Mesenchymal stem cell (in vitro differentiated cells and primary cell): ENCODE results near the gene MRPL11.
A peak's percentile ranks its signal among the peaks of the same experiment; 100 is the strongest.

Experiments
- DNase-seq: peaks from one replicate; pipeline ENCODE4 v3.0.0-alpha.2; 2013
- H2AFZ ChIP-seq: one replicate; pipeline ENCODE4 v1.6.1; 2013; ENCODE audit warnings: low read depth, mild to moderate bottlenecking, control low read depth, inconsistent platforms, low read length, moderate library complexity
- H2AK5ac ChIP-seq: 2 replicates; pipeline ENCODE4 v1.6.1; 2013; ENCODE audit warnings: low read length, moderate library complexity, mild to moderate bottlenecking, inconsistent platforms; ENCODE audit not compliant: severe bottlenecking
- H2BK120ac ChIP-seq: one replicate; pipeline ENCODE4 v1.6.1; 2013; ENCODE audit warnings: low read depth, mild to moderate bottlenecking, inconsistent platforms, low read length, moderate library complexity
- H2BK12ac ChIP-seq, 2 experiments: one replicate each; pipeline ENCODE4 v1.6.1; 2013; ENCODE audit warnings: inconsistent platforms in 2 of 2, low read length in 2 of 2, mild to moderate bottlenecking in 2 of 2, moderate library complexity in 2 of 2, control low read depth in 1 of 2
- H2BK15ac ChIP-seq: one replicate; pipeline ENCODE4 v1.6.1; 2013; ENCODE audit warnings: mild to moderate bottlenecking, low read depth, inconsistent platforms; ENCODE audit not compliant: poor library complexity, severe bottlenecking
- H2BK5ac ChIP-seq: 2 replicates; pipeline ENCODE4 v1.6.1; 2013; ENCODE audit warnings: low read depth, mild to moderate bottlenecking, low read length, control low read depth, inconsistent platforms; ENCODE audit not compliant: poor library complexity, severe bottlenecking
- H3K14ac ChIP-seq, 2 experiments: one replicate each; pipeline ENCODE4 v1.6.1; 2013; ENCODE audit warnings: inconsistent platforms in 2 of 2, low read length in 2 of 2, control low read depth in 1 of 2, mild to moderate bottlenecking in 1 of 2, moderate library complexity in 1 of 2
- H3K18ac ChIP-seq, 2 experiments: one replicate each; pipeline ENCODE4 v1.6.1; 2013; ENCODE audit warnings: inconsistent platforms in 2 of 2, low read length in 2 of 2, control low read depth in 1 of 2, low read depth in 1 of 2, mild to moderate bottlenecking in 1 of 2
- H3K23ac ChIP-seq, 2 experiments: one replicate each; pipeline ENCODE4 v1.6.1; 2013; ENCODE audit warnings: inconsistent platforms in 2 of 2, low read length in 2 of 2, mild to moderate bottlenecking in 2 of 2, moderate library complexity in 2 of 2, control low read depth in 1 of 2
- H3K27ac ChIP-seq: 2 replicates; pipeline ENCODE4 v1.5.1; 2013; ENCODE audit warnings: mild to moderate bottlenecking, moderate library complexity, low read length, control low read depth, inconsistent platforms; ENCODE audit not compliant: poor library complexity, severe bottlenecking
- H3K27me3 ChIP-seq, 2 experiments: 2 replicates each; pipeline versions ENCODE4 v1.6.1 to v1.7.0; 2013; ENCODE audit warnings: low read length in 2 of 2, mild to moderate bottlenecking in 2 of 2, moderate library complexity in 2 of 2, control low read depth in 1 of 2, inconsistent platforms in 1 of 2; ENCODE audit not compliant: control insufficient read depth in 1 of 2, insufficient read depth in 1 of 2
- H3K36me3 ChIP-seq, 2 experiments: 2 replicates each; pipeline versions ENCODE4 v1.6.1 to v1.7.0; 2013; ENCODE audit warnings: low read length in 2 of 2, control low read depth in 1 of 2, inconsistent platforms in 1 of 2, low read depth in 1 of 2, mild to moderate bottlenecking in 1 of 2; ENCODE audit not compliant: insufficient read depth in 2 of 2, control insufficient read depth in 1 of 2
- H3K4ac ChIP-seq, 2 experiments: one replicate each; pipeline ENCODE4 v1.6.1; 2013; ENCODE audit warnings: inconsistent platforms in 2 of 2, low read length in 2 of 2, mild to moderate bottlenecking in 2 of 2, moderate library complexity in 2 of 2, control low read depth in 1 of 2, low read depth in 1 of 2
- H3K4me1 ChIP-seq: 2 replicates; pipeline ENCODE4 v1.6.1; 2013; ENCODE audit warnings: low read depth, low read length, control low read depth; ENCODE audit not compliant: control insufficient read depth, insufficient read depth
- H3K4me2 ChIP-seq: 2 replicates; pipeline ENCODE4 v1.6.1; 2013; ENCODE audit warnings: low read length, mild to moderate bottlenecking, inconsistent platforms; ENCODE audit not compliant: poor library complexity, severe bottlenecking
- H3K4me3 ChIP-seq, 2 experiments: 2 replicates each; pipeline versions ENCODE4 v1.5.1 to v1.7.0; 2013; ENCODE audit warnings: low read length in 2 of 2, mild to moderate bottlenecking in 2 of 2, control low read depth in 1 of 2, low read depth in 1 of 2; ENCODE audit not compliant: insufficient read depth in 1 of 2
- H3K79me1 ChIP-seq: replicated peaks from 2 replicates; pipeline ENCODE4 v1.6.1; 2013; ENCODE audit warnings: mild to moderate bottlenecking, control low read depth, low read length, inconsistent platforms; ENCODE audit not compliant: poor library complexity, severe bottlenecking
- H3K9ac ChIP-seq: 2 replicates; pipeline ENCODE4 v1.7.0; 2013; ENCODE audit warnings: mild to moderate bottlenecking, low read length, moderate library complexity
- H3K9me3 ChIP-seq: 2 replicates; pipeline ENCODE4 v1.7.0; 2013; ENCODE audit warnings: mild to moderate bottlenecking, low read length; ENCODE audit not compliant: control insufficient read depth
- H4K8ac ChIP-seq: one replicate; pipeline ENCODE4 v1.6.1; 2013; ENCODE audit warnings: inconsistent platforms, mild to moderate bottlenecking, low read length, moderate library complexity
- H4K91ac ChIP-seq: one replicate; pipeline ENCODE4 v1.6.1; 2013; ENCODE audit warnings: mild to moderate bottlenecking, low read length, inconsistent platforms
- WGBS: methylation state at CpG from one replicate; pipeline ENCODE4 v1.1.7; 2013; ENCODE audit warnings: mixed read lengths; 5-methylcytosine and 5-hydroxymethylcytosine counted together

Gene MRPL11

DNA sequence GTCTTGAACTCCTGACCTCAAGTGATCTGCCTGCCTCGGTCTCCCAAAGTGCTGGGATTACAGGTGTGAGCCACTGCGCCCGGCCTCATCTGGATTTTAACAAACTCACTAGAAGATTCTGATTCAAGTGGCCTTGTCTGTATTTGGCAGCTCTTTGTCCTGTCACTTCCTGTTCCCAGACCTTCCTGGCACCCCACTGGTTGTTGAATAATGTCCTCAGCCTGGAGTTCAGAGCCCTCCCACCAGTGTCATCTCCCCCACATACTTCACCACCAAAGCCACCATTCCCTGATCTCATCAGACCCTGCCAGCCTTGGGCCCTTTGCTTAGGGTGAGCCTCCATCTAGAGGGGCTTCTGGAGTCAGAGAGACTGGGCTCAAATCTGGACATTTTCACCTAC is 31.4 kb upstream of the MRPL11 start:
- H3K27ac ChIP-seq: no peak overlapping the region
- no peak overlapping the region for H3K18ac ChIP-seq
- H2BK5ac ChIP-seq: no peak overlapping the region
- H3K9ac ChIP-seq: no peak overlapping the region
- no peak overlapping the region for H2AFZ ChIP-seq
- no peak overlapping the region for H3K4me2 ChIP-seq
- H3K23ac ChIP-seq: no peak overlapping the region
- no peaks in the 10 kb centered on the region for H3K9me3 ChIP-seq
- peaks cover 14% of the 10 kb centered on the region for H3K4me1 ChIP-seq
- H4K91ac ChIP-seq: no peak overlapping the region
- H2BK12ac ChIP-seq: no peak overlapping the region
- no peak overlapping the region for H3K4ac ChIP-seq
- H2BK120ac ChIP-seq: no peak overlapping the region
- H3K4me3 ChIP-seq: no peak overlapping the region
- H3K27me3 ChIP-seq: no peaks in the 10 kb centered on the region
- WGBS: 93% methylated on average over 3 of the region's 3 CpGs
- no peak overlapping the region for H4K8ac ChIP-seq
- no peak overlapping the region for H2BK15ac ChIP-seq
- peaks cover 23 to 43% of the 10 kb centered on the region in 2 experiments for H3K36me3 ChIP-seq
- no peak overlapping the region for H3K14ac ChIP-seq
- no peak overlapping the region for H2AK5ac ChIP-seq
- no peak for DNase-seq
- H3K79me1 ChIP-seq: peaks cover 6% of the 10 kb centered on the region

DNA sequence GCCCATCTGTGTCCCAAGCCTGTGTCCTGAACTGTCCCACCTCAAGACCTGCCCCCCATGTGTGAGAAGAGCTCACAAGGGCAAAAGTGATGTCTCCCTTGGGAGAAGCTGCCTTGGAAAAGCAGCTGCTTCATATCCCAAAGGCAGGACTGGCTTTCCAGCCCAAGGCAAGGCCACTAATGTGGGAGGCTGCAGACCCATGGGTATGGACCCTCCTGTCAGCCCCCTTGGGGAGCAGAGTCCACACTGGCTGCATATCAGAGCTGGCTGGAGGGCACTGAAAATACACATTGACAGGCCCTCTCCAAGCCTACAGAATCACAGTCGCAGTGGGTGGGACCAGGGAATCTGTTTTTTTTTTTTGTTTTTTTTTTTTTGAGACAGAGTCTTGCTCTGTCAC is 30.8 kb upstream of the MRPL11 start:
- H3K79me1 ChIP-seq: peaks cover 6% of the 10 kb centered on the region
- no peak overlapping the region for H3K27ac ChIP-seq
- no peak for DNase-seq
- peaks cover 23 to 40% of the 10 kb centered on the region in 2 experiments for H3K36me3 ChIP-seq
- no peak overlapping the region for H2BK120ac ChIP-seq
- no peak overlapping the region for H3K4me2 ChIP-seq
- no peak overlapping the region for H3K9ac ChIP-seq
- H3K18ac ChIP-seq: no peak overlapping the region
- H2BK15ac ChIP-seq: no peak overlapping the region
- H3K4me1 ChIP-seq: peaks cover 14% of the 10 kb centered on the region
- no peaks in the 10 kb centered on the region for H3K27me3 ChIP-seq
- 100% methylated on average over 1 of the region's 1 CpG for WGBS
- no peak overlapping the region for H4K91ac ChIP-seq
- no peak overlapping the region for H2BK5ac ChIP-seq
- H3K4ac ChIP-seq: no peak overlapping the region
- H2AK5ac ChIP-seq: no peak overlapping the region
- no peak overlapping the region for H3K14ac ChIP-seq
- H3K23ac ChIP-seq: no peak overlapping the region
- no peak overlapping the region for H2AFZ ChIP-seq
- H3K9me3 ChIP-seq: no peaks in the 10 kb centered on the region
- no peak overlapping the region for H3K4me3 ChIP-seq
- H2BK12ac ChIP-seq: no peak overlapping the region
- H4K8ac ChIP-seq: no peak overlapping the region

DNA sequence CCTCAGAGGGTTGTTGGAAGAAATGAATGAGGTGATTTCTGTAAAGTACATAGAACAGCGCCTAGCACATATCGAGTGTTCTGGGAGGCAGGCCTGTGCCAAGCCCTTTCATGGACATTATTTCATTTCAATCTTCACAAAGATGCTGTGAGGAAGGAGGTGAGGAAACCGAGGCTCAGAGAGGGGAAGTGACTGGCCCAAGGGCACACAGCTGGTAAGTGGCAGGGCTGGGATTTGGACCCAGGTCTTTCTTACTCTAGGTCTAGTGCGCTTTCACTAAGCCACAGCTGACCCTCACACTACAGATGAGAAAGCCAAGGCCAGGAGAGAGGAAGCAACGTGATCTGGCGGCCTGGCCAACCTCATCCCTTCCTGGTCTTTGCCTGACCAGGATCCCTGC is 30.0 kb upstream of the MRPL11 start:
- peaks cover 17 to 32% of the 10 kb centered on the region in 2 experiments for H3K36me3 ChIP-seq
- H3K9me3 ChIP-seq: no peaks in the 10 kb centered on the region
- no peak overlapping the region for H3K14ac ChIP-seq
- H4K91ac ChIP-seq: no peak overlapping the region
- no peak overlapping the region for H2AK5ac ChIP-seq
- no peak overlapping the region for H3K27ac ChIP-seq
- H2BK5ac ChIP-seq: no peak overlapping the region
- H2BK120ac ChIP-seq: no peak overlapping the region
- H2AFZ ChIP-seq: no peak overlapping the region
- no peak overlapping the region for H3K18ac ChIP-seq
- WGBS: 94% methylated on average over 6 of the region's 6 CpGs
- no peak for DNase-seq
- no peak overlapping the region for H3K9ac ChIP-seq
- no peak overlapping the region for H3K4ac ChIP-seq
- H3K4me3 ChIP-seq: no peak overlapping the region
- no peak overlapping the region for H3K4me2 ChIP-seq
- no peak overlapping the region for H3K23ac ChIP-seq
- H3K27me3 ChIP-seq: no peaks in the 10 kb centered on the region
- peaks cover 14% of the 10 kb centered on the region for H3K4me1 ChIP-seq
- no peak overlapping the region for H2BK12ac ChIP-seq
- H4K8ac ChIP-seq: no peak overlapping the region
- H2BK15ac ChIP-seq: no peak overlapping the region
- peaks cover 6% of the 10 kb centered on the region for H3K79me1 ChIP-seq

DNA sequence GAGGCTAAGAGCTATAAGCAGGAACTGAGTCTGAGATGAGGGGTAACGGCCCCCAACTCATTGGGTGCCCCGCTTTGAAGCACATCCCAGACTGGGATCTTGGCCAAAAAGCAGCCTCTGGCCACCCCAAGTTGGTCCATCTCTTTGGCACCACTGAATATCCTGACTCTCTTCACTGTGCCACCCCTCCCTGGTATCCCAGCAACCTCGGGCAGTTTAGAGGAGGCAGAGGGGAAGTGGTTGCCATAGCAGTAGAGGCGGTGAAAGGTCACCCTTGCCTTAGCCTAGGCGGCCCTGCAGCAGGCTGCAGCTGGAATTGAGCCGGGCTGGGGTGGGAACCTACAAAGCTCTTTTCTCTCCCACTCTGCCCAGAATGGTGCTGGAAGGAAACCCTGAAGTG is 29.1 kb upstream of the MRPL11 start:
- H3K23ac ChIP-seq: no peak overlapping the region
- peaks cover 6% of the 10 kb centered on the region for H3K79me1 ChIP-seq
- no peak overlapping the region for H3K18ac ChIP-seq
- H4K8ac ChIP-seq: no peak overlapping the region
- no peaks in the 10 kb centered on the region for H3K9me3 ChIP-seq
- no peak overlapping the region for H2AK5ac ChIP-seq
- DNase-seq: no peak
- H3K27me3 ChIP-seq: no peaks in the 10 kb centered on the region
- no peak overlapping the region for H3K4me2 ChIP-seq
- peak overlapping the region in 1 of 2 experiments; percentile 89 for H3K4me3 ChIP-seq
- H3K36me3 ChIP-seq: peaks cover 8 to 24% of the 10 kb centered on the region in 2 experiments
- no peak overlapping the region for H4K91ac ChIP-seq
- no peak overlapping the region for H3K27ac ChIP-seq
- H2BK120ac ChIP-seq: no peak overlapping the region
- no peak overlapping the region for H3K4ac ChIP-seq
- peak overlapping the region; percentile 88 for H3K9ac ChIP-seq
- 56% methylated on average over 6 of the region's 6 CpGs for WGBS
- H2BK12ac ChIP-seq: no peak overlapping the region
- H2BK5ac ChIP-seq: no peak overlapping the region
- peaks cover 14% of the 10 kb centered on the region for H3K4me1 ChIP-seq
- H2BK15ac ChIP-seq: no peak overlapping the region
- no peak overlapping the region for H3K14ac ChIP-seq
- no peak overlapping the region for H2AFZ ChIP-seq
